Colonic mucosa (tissue), 4 donors: ENCODE results near the gene CDK5RAP1. TPM values are rescaled to one million over a fixed set of nuclear protein-coding genes. Genes with fewer than 3 reads are reported as not detected.

ENCODE experiments used
- DNase-seq: peaks from one replicate; pipeline ENCODE4 v3.0.0-alpha.2; 2020
- H3K27ac ChIP-seq: fragments of 200-600 bp; one replicate; pipeline ENCODE4 v1.8.0; 2021
- H3K27me3 ChIP-seq: fragments of 200-600 bp; one replicate; pipeline ENCODE4 v1.8.0; 2021
- H3K36me3 ChIP-seq: fragments of 200-600 bp; one replicate; pipeline ENCODE4 v1.8.0; 2021
- H3K4me1 ChIP-seq: fragments of 200-600 bp; one replicate; pipeline ENCODE4 v1.8.0; 2021; ENCODE audit warnings: mild to moderate bottlenecking
- H3K4me3 ChIP-seq: fragments of 200-600 bp; one replicate; pipeline ENCODE4 v1.8.0; 2021
- H3K9ac ChIP-seq, 2 donors: one replicate each; pipeline ENCODE4 v1.7.0; 2013; ENCODE audit warnings: control low read depth in 2 of 2, low read depth in 2 of 2, low read length in 2 of 2
- H3K9me3 ChIP-seq: fragments of 200-600 bp; one replicate; pipeline ENCODE4 v1.8.0; 2021
- intact Hi-C: fragments of 100-400 bp; cut with DNase I; formaldehyde crosslinking; loops from one replicate; pipeline ENCODE4 v1.14.1; 2022
- total RNA-seq, 2 donors: library from RNA; stranded (reverse); fragmentation: NEBNext Ultra II Directional in 1 of 2; extraction: Animal tissue kit (Norgen Biotek cat#: 25700) in 1 of 2; gene quantifications; one replicate each; pipeline ENCODE4 v1.2.1, GENCODE V29; 2021
- TF ChIP-seq, protein P1 (sequence below): fragments of 200-600 bp; IDR thresholded peaks from one replicate; pipeline ENCODE4 v1.8.0; 2022; ENCODE audit warnings: antibody characterized with exemption, mild to moderate bottlenecking
- donor health status: healthy.
- donor health status: DM: no; HTN: no; CAD: no.
- donor health status: DM: no; HTN: no; CAD: no.

The CDK5RAP1 gene
- total RNA-seq, 2 donors from 2014 or later: 18.2 to 31.0 TPM

DNA sequence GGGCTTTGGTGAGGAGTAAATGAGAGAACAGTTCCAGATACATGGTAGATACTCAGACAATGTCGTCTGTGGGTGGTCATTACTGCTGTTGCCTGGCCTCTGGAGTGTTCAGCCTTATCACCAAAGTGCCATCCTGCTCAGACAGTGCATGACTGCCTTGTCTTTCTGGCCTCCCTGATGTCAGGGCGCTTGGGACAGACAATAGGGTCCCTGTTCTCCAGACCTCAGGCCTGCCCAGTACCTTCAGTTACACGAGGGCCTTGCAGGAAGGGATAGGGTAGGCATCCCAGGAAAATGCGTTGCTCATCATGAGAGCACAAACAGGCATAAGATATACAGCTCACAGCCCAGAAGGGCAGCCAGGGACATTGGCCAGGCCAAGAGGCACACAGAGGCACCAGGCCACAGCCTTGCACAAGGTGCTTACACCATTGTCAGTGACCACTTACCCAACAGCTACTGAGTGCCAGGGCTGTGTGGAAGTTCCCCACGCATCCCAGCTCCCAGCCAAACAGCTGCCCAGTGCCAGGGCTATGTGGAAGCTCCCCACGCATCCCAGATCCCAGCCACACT is 90.9 kb downstream of the CDK5RAP1 start:
- Histone ChIP-seq H3K27me3 (no peaks in the 10 kb centered on the region), H3K9ac (no peak overlapping the region), H3K4me3 (no peak overlapping the region), H3K27ac (no peak overlapping the region), H3K9me3 (no peaks in the 10 kb centered on the region), H3K36me3 (no peaks in the 10 kb centered on the region), H3K4me1 (no peaks in the 10 kb centered on the region)
- TF ChIP-seq, protein P1, sequence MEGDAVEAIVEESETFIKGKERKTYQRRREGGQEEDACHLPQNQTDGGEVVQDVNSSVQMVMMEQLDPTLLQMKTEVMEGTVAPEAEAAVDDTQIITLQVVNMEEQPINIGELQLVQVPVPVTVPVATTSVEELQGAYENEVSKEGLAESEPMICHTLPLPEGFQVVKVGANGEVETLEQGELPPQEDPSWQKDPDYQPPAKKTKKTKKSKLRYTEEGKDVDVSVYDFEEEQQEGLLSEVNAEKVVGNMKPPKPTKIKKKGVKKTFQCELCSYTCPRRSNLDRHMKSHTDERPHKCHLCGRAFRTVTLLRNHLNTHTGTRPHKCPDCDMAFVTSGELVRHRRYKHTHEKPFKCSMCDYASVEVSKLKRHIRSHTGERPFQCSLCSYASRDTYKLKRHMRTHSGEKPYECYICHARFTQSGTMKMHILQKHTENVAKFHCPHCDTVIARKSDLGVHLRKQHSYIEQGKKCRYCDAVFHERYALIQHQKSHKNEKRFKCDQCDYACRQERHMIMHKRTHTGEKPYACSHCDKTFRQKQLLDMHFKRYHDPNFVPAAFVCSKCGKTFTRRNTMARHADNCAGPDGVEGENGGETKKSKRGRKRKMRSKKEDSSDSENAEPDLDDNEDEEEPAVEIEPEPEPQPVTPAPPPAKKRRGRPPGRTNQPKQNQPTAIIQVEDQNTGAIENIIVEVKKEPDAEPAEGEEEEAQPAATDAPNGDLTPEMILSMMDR: no peak
- DNase-seq: no peak
- intact Hi-C loops: no loop called here

DNA sequence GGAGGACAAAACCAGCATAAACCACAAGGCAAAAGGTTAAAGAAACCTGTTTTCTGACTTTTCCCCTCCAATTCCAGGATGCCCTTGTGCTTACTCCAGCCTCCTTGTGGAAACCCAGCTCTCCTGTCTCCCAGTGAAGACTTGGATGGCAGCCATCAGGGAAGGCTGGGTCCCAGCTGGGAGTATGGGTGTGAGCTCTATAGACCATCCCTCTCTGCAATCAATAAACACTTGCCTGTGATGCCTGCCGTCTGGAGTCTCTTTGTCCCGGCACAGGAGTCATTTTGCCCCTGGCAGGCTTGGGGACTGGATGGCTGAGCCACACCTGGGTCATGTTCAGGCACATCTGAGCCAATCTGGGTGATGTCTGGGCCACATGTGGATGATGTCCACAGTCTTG is 91.7 kb downstream of the CDK5RAP1 start:
- H3K4me1 ChIP-seq: no peaks in the 10 kb centered on the region
- no peaks in the 10 kb centered on the region for H3K9me3 ChIP-seq
- intact Hi-C loops: no loop called here
- no peaks in the 10 kb centered on the region for H3K36me3 ChIP-seq
- no peaks in the 10 kb centered on the region for H3K27me3 ChIP-seq
- DNase-seq: no peak
- H3K9ac ChIP-seq: no peak overlapping the region
- TF ChIP-seq, protein P1: no peak
- H3K4me3 ChIP-seq: no peak overlapping the region
- H3K27ac ChIP-seq: no peak overlapping the region

Other genes starting within 250 kb of the CDK5RAP1 start
- not detected for gene BPIFA2, start 233.4 kb downstream of the CDK5RAP1 start, total RNA-seq
- not detected for gene BPIFA3, start 184.2 kb downstream of the CDK5RAP1 start, total RNA-seq
- gene BPIFA1, start 165.5 kb downstream of the CDK5RAP1 start, total RNA-seq: not detected
- under 1 TPM in 1 of 2 donors, not detected in 1; 0.20 TPM for gene BPIFB1, start 118.3 kb downstream of the CDK5RAP1 start, total RNA-seq
- gene SNTA1, start 42.2 kb upstream of the CDK5RAP1 start, total RNA-seq: 1 to 10 TPM; 4.5 to 5.7 TPM
- gene CBFA2T2, start 88.6 kb upstream of the CDK5RAP1 start, total RNA-seq: 10 to 100 TPM; 20.9 to 23.8 TPM